PC-3 (cell line): Measurements from ENCODE around the gene ASPSCR1.

Source experiments
- EZH2 ChIP-seq: fragments of 300-600 bp; sonication (generic); IDR thresholded peaks from one replicate; pipeline ENCODE4 v1.6.1; 2017; ENCODE audit warnings: antibody characterized with exemption, mild to moderate bottlenecking, low read length; ENCODE audit not compliant: unreplicated experiment
- TF ChIP-seq, protein P1 (sequence below): fragments of 300-600 bp; sonication (generic); conservative IDR thresholded peaks from 2 replicates; pipeline ENCODE4 v1.5.1; 2017; ENCODE audit warnings: antibody characterized with exemption, low read depth, mild to moderate bottlenecking, low read length

DNA sequence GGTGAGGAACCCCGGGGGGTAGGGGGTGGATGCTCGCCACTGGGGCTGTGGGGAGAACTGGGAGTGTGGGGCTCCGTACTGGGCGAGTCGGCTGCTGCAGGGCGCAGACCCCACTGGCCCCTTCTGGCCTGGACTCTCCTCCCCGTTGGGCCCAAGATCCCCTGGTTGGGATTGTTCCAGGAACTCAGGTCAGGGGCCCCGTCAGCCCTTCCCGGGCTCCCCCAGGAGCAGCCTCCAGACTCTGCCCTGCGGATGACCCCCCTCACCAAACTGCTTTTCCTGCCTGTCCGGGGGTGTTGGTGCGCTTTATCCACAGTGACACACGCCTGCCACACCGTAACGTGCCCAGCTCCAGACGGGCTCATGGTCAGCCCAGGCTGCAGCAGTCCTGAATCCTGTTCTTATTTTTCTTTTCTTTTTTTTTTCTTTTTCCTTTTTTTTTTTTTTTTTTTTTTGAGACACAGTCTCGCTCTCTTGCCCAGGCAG, 24.2 kb downstream of the ASPSCR1 start:
- TF ChIP-seq, protein P1, sequence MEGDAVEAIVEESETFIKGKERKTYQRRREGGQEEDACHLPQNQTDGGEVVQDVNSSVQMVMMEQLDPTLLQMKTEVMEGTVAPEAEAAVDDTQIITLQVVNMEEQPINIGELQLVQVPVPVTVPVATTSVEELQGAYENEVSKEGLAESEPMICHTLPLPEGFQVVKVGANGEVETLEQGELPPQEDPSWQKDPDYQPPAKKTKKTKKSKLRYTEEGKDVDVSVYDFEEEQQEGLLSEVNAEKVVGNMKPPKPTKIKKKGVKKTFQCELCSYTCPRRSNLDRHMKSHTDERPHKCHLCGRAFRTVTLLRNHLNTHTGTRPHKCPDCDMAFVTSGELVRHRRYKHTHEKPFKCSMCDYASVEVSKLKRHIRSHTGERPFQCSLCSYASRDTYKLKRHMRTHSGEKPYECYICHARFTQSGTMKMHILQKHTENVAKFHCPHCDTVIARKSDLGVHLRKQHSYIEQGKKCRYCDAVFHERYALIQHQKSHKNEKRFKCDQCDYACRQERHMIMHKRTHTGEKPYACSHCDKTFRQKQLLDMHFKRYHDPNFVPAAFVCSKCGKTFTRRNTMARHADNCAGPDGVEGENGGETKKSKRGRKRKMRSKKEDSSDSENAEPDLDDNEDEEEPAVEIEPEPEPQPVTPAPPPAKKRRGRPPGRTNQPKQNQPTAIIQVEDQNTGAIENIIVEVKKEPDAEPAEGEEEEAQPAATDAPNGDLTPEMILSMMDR: no peak
- TF ChIP-seq EZH2: no peak
